Trophoblast cell (in vitro differentiated cells and primary cell): Measurements from ENCODE around the gene ST7.

Experiments
- DNase-seq, 2 donors: peaks; one replicate each; pipeline ENCODE4 v3.0.0-alpha.2; 2016
- H2AFZ ChIP-seq: 2 replicates; pipeline ENCODE4 v1.6.1; 2013; ENCODE audit warnings: low read length, moderate library complexity, mild to moderate bottlenecking; ENCODE audit not compliant: insufficient read depth, poor library complexity
- H2AK5ac ChIP-seq: 2 replicates; pipeline ENCODE4 v1.6.1; 2013; ENCODE audit warnings: mild to moderate bottlenecking, low read length
- H2BK120ac ChIP-seq: 2 replicates; pipeline ENCODE4 v1.6.1; 2013; ENCODE audit warnings: low read length, mild to moderate bottlenecking, moderate library complexity; ENCODE audit not compliant: insufficient read depth, poor library complexity
- H2BK12ac ChIP-seq: 2 replicates; pipeline ENCODE4 v1.6.1; 2013; ENCODE audit warnings: mild to moderate bottlenecking, low read length, moderate library complexity
- H2BK5ac ChIP-seq: 2 replicates; pipeline ENCODE4 v1.6.1; 2013; ENCODE audit warnings: low read length, low read depth, moderate library complexity, mild to moderate bottlenecking; ENCODE audit not compliant: poor library complexity
- H3K14ac ChIP-seq: 2 replicates; pipeline ENCODE4 v1.6.1; 2013; ENCODE audit warnings: mild to moderate bottlenecking, low read length
- H3K18ac ChIP-seq: 2 replicates; pipeline ENCODE4 v1.6.1; 2013; ENCODE audit warnings: mild to moderate bottlenecking, low read length
- H3K23ac ChIP-seq: 2 replicates; pipeline ENCODE4 v1.6.1; 2013; ENCODE audit warnings: low read length
- H3K27ac ChIP-seq: 2 replicates; pipeline ENCODE4 v1.5.1; 2013; ENCODE audit warnings: low read depth, mild to moderate bottlenecking, inconsistent platforms, low read length, moderate library complexity
- H3K27me3 ChIP-seq: 2 replicates; pipeline ENCODE4 v1.6.1; 2013; ENCODE audit warnings: inconsistent platforms, mild to moderate bottlenecking, low read length, moderate library complexity; ENCODE audit not compliant: insufficient read depth
- H3K36me3 ChIP-seq, 2 experiments: 1 replicate in 1 of 2; 2 replicates in 1 of 2; pipeline ENCODE4 v1.6.1; 2013; ENCODE audit warnings: low read length in 2 of 2, mild to moderate bottlenecking in 2 of 2, moderate library complexity in 1 of 2; ENCODE audit not compliant: insufficient read depth in 2 of 2, control insufficient read depth in 1 of 2
- H3K4ac ChIP-seq: 2 replicates; pipeline ENCODE4 v1.6.1; 2013; ENCODE audit warnings: low read depth, mild to moderate bottlenecking, low read length, moderate library complexity
- H3K4me1 ChIP-seq, 2 experiments: 1 replicate in 1 of 2; 2 replicates in 1 of 2; pipeline ENCODE4 v1.6.1; 2013; ENCODE audit warnings: low read length in 2 of 2, mild to moderate bottlenecking in 2 of 2, moderate library complexity in 1 of 2; ENCODE audit not compliant: insufficient read depth in 2 of 2, control insufficient read depth in 1 of 2
- H3K4me2 ChIP-seq: 2 replicates; pipeline ENCODE4 v1.6.1; 2013; ENCODE audit warnings: inconsistent platforms, mild to moderate bottlenecking, low read length, moderate library complexity
- H3K4me3 ChIP-seq: 2 replicates; pipeline ENCODE4 v1.5.1; 2013; ENCODE audit warnings: mild to moderate bottlenecking, low read depth, low read length, inconsistent platforms
- H3K79me1 ChIP-seq: one replicate; pipeline ENCODE4 v1.6.1; 2013; ENCODE audit warnings: low read length
- H3K79me2 ChIP-seq: 2 replicates; pipeline ENCODE4 v1.6.1; 2013; ENCODE audit warnings: low read length, mild to moderate bottlenecking; ENCODE audit not compliant: control insufficient read depth, insufficient read depth, poor library complexity
- H3K9ac ChIP-seq: 2 replicates; pipeline ENCODE4 v1.6.1; 2013; ENCODE audit warnings: mild to moderate bottlenecking, low read length
- H3K9me3 ChIP-seq: 2 replicates; pipeline ENCODE4 v1.6.1; 2013; ENCODE audit warnings: low read depth, mild to moderate bottlenecking, control low read depth, inconsistent platforms, low read length; ENCODE audit not compliant: insufficient read depth
- H4K12ac ChIP-seq: 2 replicates; pipeline ENCODE4 v1.6.1; 2013; ENCODE audit warnings: low read depth, mild to moderate bottlenecking, low read length, moderate library complexity
- H4K8ac ChIP-seq: 2 replicates; pipeline ENCODE4 v1.6.1; 2013; ENCODE audit warnings: low read depth, mild to moderate bottlenecking, low read length, moderate library complexity
- H4K91ac ChIP-seq: one replicate; pipeline ENCODE4 v1.6.1; 2013; ENCODE audit warnings: low read depth, mild to moderate bottlenecking, low read length, moderate library complexity
- WGBS: extraction: QIAGEN DNeasy Blood & Tissue Kit; methylation state at CpG from one replicate; pipeline ENCODE4 v1.1.7; 2013; ENCODE audit warnings: missing lambda C conversion rate; ENCODE audit not compliant: insufficient read length, insufficient coverage; ENCODE audit errors: extremely low coverage; 5-methylcytosine and 5-hydroxymethylcytosine counted together

Gene ST7

GRCh38 chr7:116950889-116951351 lies 2.4 kb upstream of the ST7 start:
- no peak overlapping the region for H3K4ac ChIP-seq
- no peak overlapping the region for H2AK5ac ChIP-seq
- no peak overlapping the region for H3K18ac ChIP-seq
- H3K9ac ChIP-seq, result no peak overlapping the region
- no peak overlapping the region for H4K12ac ChIP-seq
- H3K79me2 ChIP-seq, result peaks cover 12% of the 10 kb centered on the region
- H3K14ac ChIP-seq, result no peak overlapping the region
- no peak overlapping the region for H3K23ac ChIP-seq
- H3K4me1 ChIP-seq, result peaks cover 0 to 2% of the 10 kb centered on the region in 2 experiments
- no peak overlapping the region for H4K8ac ChIP-seq
- H3K4me2 ChIP-seq, result no peak overlapping the region
- no CpG with 5 or more reads among the region's 5 CpGs for WGBS
- no peak overlapping the region for H3K4me3 ChIP-seq
- no peak overlapping the region for H2BK120ac ChIP-seq
- H3K79me1 ChIP-seq, result peaks cover 14% of the 10 kb centered on the region
- no peak overlapping the region for H4K91ac ChIP-seq
- H3K36me3 ChIP-seq, result no peaks in the 10 kb centered on the region
- H3K27me3 ChIP-seq, result no peaks in the 10 kb centered on the region
- no peak overlapping the region for H2BK12ac ChIP-seq
- DNase-seq, result no peak
- H3K27ac ChIP-seq, result no peak overlapping the region
- H3K9me3 ChIP-seq, result no peaks in the 10 kb centered on the region
- H2AFZ ChIP-seq, result no peak overlapping the region
- no peak overlapping the region for H2BK5ac ChIP-seq

- H3K9ac ChIP-seq, result no peak overlapping the region
Measured at GRCh38 chr7:116951366-116952292, 1.7 kb upstream of the ST7 start.

GRCh38 chr7:116952635-116953371 lies 498 bp upstream of the ST7 start:
- Histone ChIP-seq H2BK12ac (no peak overlapping the region), H3K14ac (no peak overlapping the region), H3K4me1 (peaks cover 0 to 2% of the 10 kb centered on the region in 2 experiments), H3K36me3 (no peaks in the 10 kb centered on the region), H2BK120ac (peak overlapping the region; percentile 1), H3K9me3 (no peaks in the 10 kb centered on the region), H4K12ac (peak overlapping the region; percentile 23), H3K4me3 (peak overlapping the region; percentile 83), H3K18ac (no peak overlapping the region), H3K79me2 (peaks cover 12% of the 10 kb centered on the region), H3K9ac (peak overlapping the region; percentile 83), H4K91ac (peak overlapping the region; percentile 53), H3K23ac (no peak overlapping the region), H4K8ac (peak overlapping the region; percentile 3), H3K4ac (no peak overlapping the region), H3K27ac (peak overlapping the region; percentile 99), H2AFZ (peak overlapping the region; percentile 2), H3K79me1 (peaks cover 14% of the 10 kb centered on the region), H3K4me2 (peak overlapping the region; percentile 98), H2AK5ac (no peak overlapping the region), H3K27me3 (no peaks in the 10 kb centered on the region), H2BK5ac (peak overlapping the region; percentile 11)
- no CpG with 5 or more reads among the region's 25 CpGs for WGBS
- peak; percentile 90 to 94 for DNase-seq

More at GRCh38 chr7:116951366-116952292, 1.7 kb upstream of the ST7 start:
- DNase-seq, result peak in 1 of 2 donors; percentile 42
- H4K91ac ChIP-seq, result peak overlapping the region; percentile 41
- H3K4me3 ChIP-seq, result no peak overlapping the region
- no peak overlapping the region for H3K27ac ChIP-seq
- H3K36me3 ChIP-seq, result no peaks in the 10 kb centered on the region
- no peak overlapping the region for H3K23ac ChIP-seq
- H3K4me2 ChIP-seq, result no peak overlapping the region
- no peaks in the 10 kb centered on the region for H3K9me3 ChIP-seq
- H3K4ac ChIP-seq, result no peak overlapping the region
- peaks cover 14% of the 10 kb centered on the region for H3K79me1 ChIP-seq
- no peak overlapping the region for H2BK5ac ChIP-seq
- H4K8ac ChIP-seq, result no peak overlapping the region
- no peak overlapping the region for H2BK12ac ChIP-seq
- peaks cover 12% of the 10 kb centered on the region for H3K79me2 ChIP-seq
- H2AFZ ChIP-seq, result no peak overlapping the region
- H2AK5ac ChIP-seq, result no peak overlapping the region
- peak overlapping the region; percentile 15 for H2BK120ac ChIP-seq
- H3K27me3 ChIP-seq, result no peaks in the 10 kb centered on the region
- no peak overlapping the region for H4K12ac ChIP-seq
- no peak overlapping the region for H3K18ac ChIP-seq
- no peak overlapping the region for H3K14ac ChIP-seq
- peaks cover 0 to 2% of the 10 kb centered on the region in 2 experiments for H3K4me1 ChIP-seq
- no CpG with 5 or more reads among the region's 17 CpGs for WGBS
